SH-SY5Y (cell line): ENCODE data around the gene TEP1.

Experiments
- GATA2 ChIP-seq: IDR thresholded peaks from 2 replicates; pipeline ENCODE4 v1.6.1; 2011; ENCODE audit warnings: mild to moderate bottlenecking, low read depth, low read length
- GATA3 ChIP-seq: IDR thresholded peaks from 2 replicates; pipeline ENCODE4 v1.6.1; 2011; ENCODE audit warnings: low read depth, mild to moderate bottlenecking, low read length, moderate library complexity

- TF ChIP-seq GATA2 (no peak), GATA3 (no peak)
Measured at GRCh38 chr14:20377171-20377570, 36.1 kb downstream of the TEP1 start.
